H1 (cell line): ENCODE measurements around the gene IL21. TPM values are rescaled to one million over a fixed set of nuclear protein-coding genes. Genes with fewer than 3 reads are reported as not detected.

ENCODE experiments used
- CTCF ChIA-PET: fragments of 300-600 bp; sonication (Branson Sonifier 250); formaldehyde crosslinking; loops from one replicate; lab custom pipeline; 2021; ENCODE audit not compliant: partially characterized antibody; lab: Charles Lee
- POLR2A ChIA-PET: fragments of 300-600 bp; sonication (Branson Sonifier 250); formaldehyde crosslinking; loops from one replicate; lab custom pipeline; 2021; ENCODE audit warnings: inconsistent platforms; ENCODE audit not compliant: partially characterized antibody; lab: Charles Lee
- DNase-seq, 2 experiments: peaks; one replicate each; pipeline versions ENCODE4 v3.0.0 to v3.0.0-alpha.2; 2010 to 2022; ENCODE audit warnings: low spot score in 2 of 2, low read depth in 1 of 2, mixed read lengths in 1 of 2
- FAIRE-seq: peaks from 2 replicates; lab custom pipeline; 2011; peaks lifted over from hg19 to GRCh38; lab: Jason Lieb, UNC
- H2AFZ ChIP-seq: 2 replicates; pipeline ENCODE4 v1.8.1; 2012; ENCODE audit warnings: low read length, inconsistent platforms
- H2AK5ac ChIP-seq: 2 replicates; pipeline ENCODE4 v1.6.1; 2013; ENCODE audit warnings: low read depth, low read length
- H2BK120ac ChIP-seq: replicated peaks from 2 replicates; pipeline ENCODE3; 2013; ENCODE audit warnings: low read depth, low read length, inconsistent platforms
- H2BK12ac ChIP-seq: 2 replicates; pipeline ENCODE4 v1.6.1; 2013; ENCODE audit warnings: low read depth, low read length
- H2BK15ac ChIP-seq: 2 replicates; pipeline ENCODE4 v1.6.1; 2013; ENCODE audit warnings: low read length
- H2BK20ac ChIP-seq: 2 replicates; pipeline ENCODE4 v1.6.1; 2013; ENCODE audit warnings: low read length
- H2BK5ac ChIP-seq: 2 replicates; pipeline ENCODE4 v1.6.1; 2013; ENCODE audit warnings: low read depth, low read length
- H3K14ac ChIP-seq: 2 replicates; pipeline ENCODE4 v1.6.1; 2013; ENCODE audit warnings: inconsistent platforms; ENCODE audit not compliant: insufficient read length
- H3K18ac ChIP-seq: 2 replicates; pipeline ENCODE4 v1.6.1; 2013; ENCODE audit warnings: low read length; ENCODE audit errors: extremely low read depth
- H3K23ac ChIP-seq: 2 replicates; pipeline ENCODE4 v1.6.1; 2013; ENCODE audit warnings: inconsistent platforms; ENCODE audit not compliant: insufficient read length
- H3K23me2 ChIP-seq: 2 replicates; pipeline ENCODE4 v1.6.1; 2013; ENCODE audit warnings: low read depth, low read length
- H3K27ac ChIP-seq: 2 replicates; pipeline ENCODE4 v1.6.1; 2011; ENCODE audit warnings: low read depth, low read length, inconsistent platforms
- H3K27me3 ChIP-seq, 4 experiments: replicated peaks in 1 of 4; 1 replicate in 1 of 4; 2 replicates in 3 of 4; pipeline versions ENCODE4 v1.6.1 to v1.8.1; 2011 to 2013; ENCODE audit warnings: low read length in 3 of 4, mild to moderate bottlenecking in 3 of 4, inconsistent platforms in 2 of 4, mixed read lengths in 2 of 4, moderate library complexity in 1 of 4; ENCODE audit not compliant: control insufficient read depth in 3 of 4, insufficient read depth in 3 of 4; ENCODE audit errors: extremely low read depth in 1 of 4
- H3K36me3 ChIP-seq, 4 experiments: 2 replicates each; pipeline versions ENCODE4 v1.6.1 to v1.8.1; 2011 to 2013; ENCODE audit warnings: mild to moderate bottlenecking in 4 of 4, low read length in 3 of 4, moderate library complexity in 2 of 4, control low read depth in 1 of 4, inconsistent platforms in 1 of 4; ENCODE audit not compliant: insufficient read depth in 4 of 4, control insufficient read depth in 2 of 4
- H3K4ac ChIP-seq: replicated peaks from 2 replicates; pipeline ENCODE3; 2013; ENCODE audit warnings: low read length, low read depth, mixed read lengths, inconsistent platforms; ENCODE audit not compliant: insufficient read length
- H3K4me1 ChIP-seq, 4 experiments: replicated peaks in 1 of 4; 1 replicate in 1 of 4; 2 replicates in 3 of 4; pipeline versions ENCODE4 v1.6.1 to v1.8.1; 2011 to 2013; ENCODE audit warnings: low read length in 3 of 4, inconsistent platforms in 2 of 4, mixed read lengths in 1 of 4; ENCODE audit not compliant: insufficient read depth in 4 of 4, control insufficient read depth in 3 of 4
- H3K4me2 ChIP-seq, 2 experiments: 2 replicates each; pipeline versions ENCODE4 v1.6.1 to v1.8.1; 2011 to 2013; ENCODE audit warnings: low read depth in 2 of 2, low read length in 2 of 2, control low read depth in 1 of 2, inconsistent platforms in 1 of 2, mild to moderate bottlenecking in 1 of 2; ENCODE audit not compliant: insufficient read depth in 1 of 2
- H3K4me3 ChIP-seq, 4 experiments: fragments of 200-600, 300-600 bp in 1 of 4; sonication (generic), shearing (Covaris generic), sonication (Bioruptor Twin) in 1 of 4; 2 replicates each; pipeline versions ENCODE4 v1.5.1 to v1.8.1; 2011 to 2016; ENCODE audit warnings: low read length in 4 of 4, low read depth in 3 of 4, control low read depth in 2 of 4, inconsistent platforms in 2 of 4, mild to moderate bottlenecking in 2 of 4, mixed read lengths in 1 of 4, moderate library complexity in 1 of 4; ENCODE audit not compliant: insufficient read depth in 2 of 4; ENCODE audit errors: extremely low read depth in 1 of 4
- H3K56ac ChIP-seq: replicated peaks from 2 replicates; pipeline ENCODE3; 2013; ENCODE audit warnings: low read depth, mild to moderate bottlenecking, mixed read lengths, low read length, inconsistent platforms; ENCODE audit not compliant: insufficient read length
- H3K79me1 ChIP-seq: 2 replicates; pipeline ENCODE4 v1.6.1; 2013; ENCODE audit warnings: low read depth, low read length, control low read depth
- H3K79me2 ChIP-seq, 2 experiments: 2 replicates each; pipeline versions ENCODE4 v1.6.1 to v1.8.1; 2012 to 2013; ENCODE audit warnings: low read length in 2 of 2, mild to moderate bottlenecking in 2 of 2, inconsistent platforms in 1 of 2; ENCODE audit not compliant: insufficient read depth in 2 of 2, control insufficient read depth in 1 of 2
- H3K9ac ChIP-seq, 4 experiments: replicated peaks in 1 of 4; 1 replicate in 1 of 4; 2 replicates in 3 of 4; pipeline versions ENCODE4 v1.6.1 to v1.8.1; 2011 to 2013; ENCODE audit warnings: low read depth in 3 of 4, low read length in 3 of 4, control low read depth in 2 of 4, mild to moderate bottlenecking in 2 of 4, moderate library complexity in 2 of 4, inconsistent platforms in 1 of 4; ENCODE audit errors: extremely low read depth in 1 of 4
- H3K9me3 ChIP-seq, 2 experiments: 2 replicates each; pipeline versions ENCODE4 v1.6.1 to v1.8.1; 2012 to 2013; ENCODE audit warnings: mild to moderate bottlenecking in 2 of 2, moderate library complexity in 2 of 2, control low read depth in 1 of 2, inconsistent platforms in 1 of 2, low read depth in 1 of 2, low read length in 1 of 2, mixed read lengths in 1 of 2; ENCODE audit not compliant: insufficient read depth in 2 of 2
- H4K20me1 ChIP-seq, 2 experiments: replicated peaks in 1 of 2; 2 replicates each; pipeline versions ENCODE3 to v1.8.1; 2011 to 2013; ENCODE audit warnings: inconsistent platforms in 2 of 2, low read length in 2 of 2, mild to moderate bottlenecking in 1 of 2; ENCODE audit not compliant: insufficient read depth in 2 of 2, control insufficient read depth in 1 of 2
- H4K5ac ChIP-seq: 2 replicates; pipeline ENCODE4 v1.6.1; 2013; ENCODE audit warnings: low read length, low read depth, mixed read lengths, inconsistent platforms; ENCODE audit not compliant: insufficient read length
- H4K8ac ChIP-seq: 2 replicates; pipeline ENCODE4 v1.8.0; 2013; ENCODE audit warnings: mild to moderate bottlenecking, moderate library complexity, low read length, inconsistent platforms; ENCODE audit not compliant: insufficient read depth; ENCODE audit errors: extremely low read depth
- H4K91ac ChIP-seq: replicated peaks from 2 replicates; pipeline ENCODE3; 2013; ENCODE audit warnings: low read length, mixed read lengths, inconsistent platforms; ENCODE audit not compliant: insufficient read length
- BACH1 ChIP-seq: IDR thresholded peaks from 2 replicates; pipeline ENCODE4 v1.6.1; 2012; ENCODE audit warnings: low read length, improper control_type of control experiment
- CEBPB ChIP-seq: IDR thresholded peaks from 2 replicates; pipeline ENCODE4 v1.6.1; 2012; ENCODE audit warnings: low read depth, low read length
- CTBP2 ChIP-seq: IDR thresholded peaks from 2 replicates; pipeline ENCODE4 v1.7.0; 2011; ENCODE audit warnings: borderline replicate concordance, mild to moderate bottlenecking, moderate library complexity, mixed read lengths, low read length; ENCODE audit not compliant: insufficient read depth, insufficient read length
- EGR1 ChIP-seq: IDR thresholded peaks from 2 replicates; pipeline ENCODE4 v1.6.1; 2011; ENCODE audit warnings: low read depth, low read length, borderline replicate concordance
- EP300 ChIP-seq, 2 experiments: IDR thresholded peaks; 1 replicate in 1 of 2; 2 replicates in 1 of 2; pipeline ENCODE4 v1.6.1; 2011 to 2012; ENCODE audit warnings: low read depth in 2 of 2, low read length in 2 of 2, mild to moderate bottlenecking in 2 of 2, borderline replicate concordance in 1 of 2, inconsistent platforms in 1 of 2, moderate library complexity in 1 of 2
- JUN ChIP-seq: IDR thresholded peaks from 2 replicates; pipeline ENCODE4 v1.6.1; 2011; ENCODE audit warnings: low read depth, mild to moderate bottlenecking, improper control_type of control experiment, low read length
- KDM1A ChIP-seq: fragments of 200-600, 300-600 bp; sonication (generic); IDR thresholded peaks from 2 replicates; pipeline ENCODE4 v1.7.1; 2016; ENCODE audit warnings: mild to moderate bottlenecking, low read length, borderline replicate concordance
- KDM4A ChIP-seq: IDR thresholded peaks from one replicate; pipeline ENCODE4 v1.7.1; 2012; ENCODE audit warnings: low read depth, mild to moderate bottlenecking, moderate library complexity, low read length, inconsistent platforms; ENCODE audit not compliant: severe bottlenecking
- NRF1 ChIP-seq: IDR thresholded peaks from 2 replicates; pipeline ENCODE4 v1.6.1; 2011; ENCODE audit warnings: mild to moderate bottlenecking, low read depth, low read length, improper control_type of control experiment
- RAD21 ChIP-seq, 2 experiments: IDR thresholded peaks in 1 of 2; conservative IDR thresholded peaks in 1 of 2; 2 replicates each; pipeline ENCODE4 v1.6.1; 2011; ENCODE audit warnings: low read depth in 2 of 2, low read length in 2 of 2, improper control_type of control experiment in 1 of 2, inconsistent platforms in 1 of 2, mild to moderate bottlenecking in 1 of 2, moderate library complexity in 1 of 2
- SAP30 ChIP-seq: fragments of 300-600 bp; sonication (generic); IDR thresholded peaks from 2 replicates; pipeline ENCODE4 v1.7.1; 2012; ENCODE audit warnings: low read length, moderate library complexity, mild to moderate bottlenecking, inconsistent platforms; ENCODE audit not compliant: insufficient read depth, insufficient replicate concordance
- SIX5 ChIP-seq: IDR thresholded peaks from 2 replicates; pipeline ENCODE4 v1.6.1; 2011; ENCODE audit warnings: mild to moderate bottlenecking, low read depth, low read length
- SP1 ChIP-seq: IDR thresholded peaks from 2 replicates; pipeline ENCODE4 v1.6.1; 2011; ENCODE audit warnings: low read depth, low read length
- SP4 ChIP-seq: IDR thresholded peaks from 2 replicates; pipeline ENCODE4 v1.6.1; 2012; ENCODE audit warnings: low read length, inconsistent platforms
- SUZ12 ChIP-seq: fragments of 200-600 bp; sonication (generic); IDR thresholded peaks from 2 replicates; pipeline ENCODE4 v1.6.1; 2012; ENCODE audit warnings: mild to moderate bottlenecking, inconsistent platforms, low read length, moderate library complexity, mixed read lengths
- WGBS, 2 experiments: shearing (Covaris generic) in 1 of 2; methylation state at CpG; one replicate each; pipeline versions ENCODE4 v1.1.6 to v1.1.7; 2013 to 2015; ENCODE audit warnings: low lambda C conversion rate in 2 of 2, mixed read lengths in 2 of 2, inconsistent platforms in 1 of 2, low coverage in 1 of 2, missing lambda C conversion rate in 1 of 2; ENCODE audit not compliant: insufficient replicate concordance in 2 of 2, insufficient coverage in 1 of 2, insufficient read length in 1 of 2; ENCODE audit errors: extremely low coverage in 1 of 2, missing lambda C conversion rate in 1 of 2; 5-methylcytosine and 5-hydroxymethylcytosine counted together
- polyA plus RNA-seq, 7 experiments: library from polyadenylated mRNA; depleted of rRNA in 3 of 7; stranded (reverse) in 5 of 7; unstranded in 2 of 7; fragments of >200 nt in 5 of 7; fragments of 200-250 nt in 2 of 7; gene quantifications; 1 replicate in 5 of 7; 2 replicates in 1 of 7; 4 replicates in 1 of 7; pipeline versions ENCODE4 v1.2.1 to v1.2.3, GENCODE V29; 2011 to 2013; ENCODE audit warnings: missing spikeins in 2 of 7, mixed read lengths in 2 of 7
- total RNA-seq: library from RNA; stranded (reverse); fragmentation: NEBNext Ultra II Directional; extraction: Animal tissue kit (Norgen Biotek cat#: 25700); gene quantifications from 2 replicates; pipeline ENCODE4 v1.2.1, GENCODE V29; 2021

IL21 gene
- total and polyA plus RNA-seq, 2 of the 8 experiments (the other 6 are each of a cell fraction or from before 2014, with no cell fraction given) = not detected

- no peak overlapping the region for H3K23ac ChIP-seq
- 64% methylated on average over 3 of the region's 3 CpGs; no CpG with 5 or more reads in 1 of the 2 experiments for WGBS, 2 experiments
- H4K20me1 ChIP-seq = no peaks in the 10 kb centered on the region
- H2BK5ac ChIP-seq = no peak overlapping the region
- H3K14ac ChIP-seq = no peak overlapping the region
- POLR2A ChIA-PET = no interaction called here
- FAIRE-seq (no peak), DNase-seq (no peak)
- H2AK5ac ChIP-seq = no peak overlapping the region
- H4K8ac ChIP-seq = no peak overlapping the region
- H2BK20ac ChIP-seq = no peak overlapping the region
- H3K23me2 ChIP-seq = no peaks in the 10 kb centered on the region; the same call in 1 of the 2 replicates
- H2BK15ac ChIP-seq = no peak overlapping the region
- H4K91ac ChIP-seq = no peak overlapping the region
- CTCF ChIA-PET = interaction anchor here (1.6 kb wide), 1 partner anchor 12 kb away, joined by 5 read pairs; no protein-coding TSS in a partner anchor
- H3K4me2 ChIP-seq = no peak overlapping the region
- H3K4ac ChIP-seq = no peak overlapping the region
- H3K9me3 ChIP-seq = no peaks in the 10 kb centered on the region
- no peak overlapping the region for H3K4me3 ChIP-seq
- no peak overlapping the region for H3K56ac ChIP-seq
- H3K27ac ChIP-seq = no peak overlapping the region
- H2BK120ac ChIP-seq = no peak overlapping the region
- no peaks in the 10 kb centered on the region for H3K36me3 ChIP-seq
- no peak overlapping the region for H2AFZ ChIP-seq
- peaks cover 0 to 2% (median 0%) of the 10 kb centered on the region in 4 experiments; a peak in 1 of 7 replicates for H3K27me3 ChIP-seq
- no peak overlapping the region for H3K18ac ChIP-seq
- H3K4me1 ChIP-seq = no peaks in the 10 kb centered on the region
- H2BK12ac ChIP-seq = no peak overlapping the region
- H4K5ac ChIP-seq = no peak overlapping the region
- no peaks in the 10 kb centered on the region for H3K79me2 ChIP-seq
- no peak overlapping the region for H3K9ac ChIP-seq
- no peaks in the 10 kb centered on the region for H3K79me1 ChIP-seq
- TF ChIP-seq SAP30 (no peak), KDM4A (no peak), RAD21 (IDR thresholded peaks at IDR 0.05 in 1 of 2, conservative IDR thresholded peaks at IDR 0.05 in 1 of 2; ENCODE audit: low read depth in 2 of 2, low read length in 2 of 2) (no peak), SP1 (no peak), JUN (no peak), EGR1 (no peak), SUZ12 (no peak), CTBP2 (no peak), NRF1 (no peak), SIX5 (no peak), SP4 (no peak), CEBPB (no peak), BACH1 (no peak), KDM1A (no peak), EP300 (IDR thresholded peaks at IDR 0.05; ENCODE audit: borderline replicate concordance in 1 of 2, low read depth in 2 of 2, low read length in 2 of 2) (no peak)
Measured at GRCh38 chr4:122639181-122639580, 18.3 kb upstream of the IL21 start.
